Bronchial epithelial cell (primary cell): ENCODE data around the gene GLI3. TPM values are rescaled to one million over a fixed set of nuclear protein-coding genes. Genes with fewer than 3 reads are reported as not detected.

Experiments used
- DNase-seq: peaks from one replicate; pipeline ENCODE4 v3.0.0-alpha.2; 2010; ENCODE audit warnings: low read depth
- FAIRE-seq: peaks from 2 replicates; lab custom pipeline; 2011; peaks lifted over from hg19 to GRCh38; lab: Jason Lieb, UNC
- H3K27me3 ChIP-seq: 2 replicates; pipeline ENCODE4 v1.5.1; 2011; ENCODE audit warnings: low read length; ENCODE audit not compliant: control insufficient read depth, insufficient read depth
- H3K36me3 ChIP-seq: 2 replicates; pipeline ENCODE4 v1.5.1; 2011; ENCODE audit warnings: low read length; ENCODE audit not compliant: control insufficient read depth, insufficient read depth
- H3K4me3 ChIP-seq: 2 replicates; pipeline ENCODE4 v1.5.1; 2011; ENCODE audit warnings: mild to moderate bottlenecking, low read depth, low read length, control low read depth
- total RNA-seq: library from RNA; depleted of rRNA; stranded (reverse); fragments of >200 nt; gene quantifications from 2 replicates; pipeline ENCODE4 v1.2.1, GENCODE V29; 2014
- TF ChIP-seq, protein P1 (sequence below): IDR thresholded peaks from 2 replicates; pipeline ENCODE4 v1.5.1; 2011; ENCODE audit warnings: mild to moderate bottlenecking, moderate library complexity, low read length, control low read depth, inconsistent platforms; ENCODE audit not compliant: insufficient read depth, severe bottlenecking

The GLI3 gene
- total RNA-seq, 1 donor from 2014 or later, result 1.3 TPM

GRCh38 chr7:42224391-42225003 is 12.5 kb downstream of the GLI3 start:
- no peak overlapping the region for H3K4me3 ChIP-seq
- DNase-seq (no peak), FAIRE-seq (no peak)
- TF ChIP-seq, protein P1, sequence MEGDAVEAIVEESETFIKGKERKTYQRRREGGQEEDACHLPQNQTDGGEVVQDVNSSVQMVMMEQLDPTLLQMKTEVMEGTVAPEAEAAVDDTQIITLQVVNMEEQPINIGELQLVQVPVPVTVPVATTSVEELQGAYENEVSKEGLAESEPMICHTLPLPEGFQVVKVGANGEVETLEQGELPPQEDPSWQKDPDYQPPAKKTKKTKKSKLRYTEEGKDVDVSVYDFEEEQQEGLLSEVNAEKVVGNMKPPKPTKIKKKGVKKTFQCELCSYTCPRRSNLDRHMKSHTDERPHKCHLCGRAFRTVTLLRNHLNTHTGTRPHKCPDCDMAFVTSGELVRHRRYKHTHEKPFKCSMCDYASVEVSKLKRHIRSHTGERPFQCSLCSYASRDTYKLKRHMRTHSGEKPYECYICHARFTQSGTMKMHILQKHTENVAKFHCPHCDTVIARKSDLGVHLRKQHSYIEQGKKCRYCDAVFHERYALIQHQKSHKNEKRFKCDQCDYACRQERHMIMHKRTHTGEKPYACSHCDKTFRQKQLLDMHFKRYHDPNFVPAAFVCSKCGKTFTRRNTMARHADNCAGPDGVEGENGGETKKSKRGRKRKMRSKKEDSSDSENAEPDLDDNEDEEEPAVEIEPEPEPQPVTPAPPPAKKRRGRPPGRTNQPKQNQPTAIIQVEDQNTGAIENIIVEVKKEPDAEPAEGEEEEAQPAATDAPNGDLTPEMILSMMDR, result no peak
- no peaks in the 10 kb centered on the region for H3K36me3 ChIP-seq
- no peaks in the 10 kb centered on the region for H3K27me3 ChIP-seq

DNA sequence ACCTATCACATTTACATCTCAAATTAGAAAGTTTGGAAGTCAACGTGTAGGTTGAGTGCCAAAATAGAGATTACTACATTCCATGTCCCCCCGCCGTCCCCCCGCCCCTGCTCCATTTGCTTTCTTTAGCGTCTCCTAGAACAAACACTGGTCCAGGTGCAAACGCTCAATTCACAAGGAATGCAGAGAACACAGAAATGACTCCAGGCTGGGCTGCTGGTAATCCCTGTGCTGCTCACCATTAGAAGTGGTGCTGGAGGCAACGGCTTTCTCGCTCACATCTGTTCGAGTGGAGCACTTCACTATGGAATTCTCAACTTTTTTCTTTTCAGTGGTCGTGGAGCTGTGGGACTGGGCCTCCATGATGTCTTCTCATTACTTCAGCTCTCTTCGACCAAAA is 14.1 kb downstream of the GLI3 start:
- H3K36me3 ChIP-seq, result no peaks in the 10 kb centered on the region
- no peak overlapping the region for H3K4me3 ChIP-seq
- FAIRE-seq (no peak), DNase-seq (no peak)
- TF ChIP-seq, protein P1, result no peak
- no peaks in the 10 kb centered on the region for H3K27me3 ChIP-seq

GRCh38 chr7:42222125-42222524 is 14.9 kb downstream of the GLI3 start:
- TF ChIP-seq, protein P1, result no peak
- no peaks in the 10 kb centered on the region for H3K27me3 ChIP-seq
- FAIRE-seq (no peak), DNase-seq (peak; percentile 58)
- no peak overlapping the region for H3K4me3 ChIP-seq
- H3K36me3 ChIP-seq, result no peaks in the 10 kb centered on the region

DNA sequence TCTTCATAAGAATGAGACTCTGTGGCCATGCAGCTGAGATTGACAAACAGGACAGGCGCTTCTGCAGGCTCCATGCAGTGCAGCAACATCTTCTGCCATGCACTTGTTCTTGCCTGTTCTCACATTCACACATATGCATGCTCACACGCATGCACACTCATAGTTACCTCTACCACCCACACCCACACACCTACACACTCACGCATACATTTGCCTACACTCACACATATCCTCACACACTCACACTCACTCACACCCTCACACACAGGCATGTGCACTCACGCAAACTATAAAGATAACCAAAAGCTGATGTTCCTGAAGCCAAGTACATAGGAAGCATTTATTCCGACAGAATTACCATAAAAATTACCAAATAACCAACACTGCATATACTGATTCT is 15.7 kb downstream of the GLI3 start:
- FAIRE-seq (no peak), DNase-seq (no peak)
- Histone ChIP-seq H3K27me3 (no peaks in the 10 kb centered on the region), H3K4me3 (no peak overlapping the region), H3K36me3 (no peaks in the 10 kb centered on the region)
- TF ChIP-seq, protein P1, result no peak

DNA sequence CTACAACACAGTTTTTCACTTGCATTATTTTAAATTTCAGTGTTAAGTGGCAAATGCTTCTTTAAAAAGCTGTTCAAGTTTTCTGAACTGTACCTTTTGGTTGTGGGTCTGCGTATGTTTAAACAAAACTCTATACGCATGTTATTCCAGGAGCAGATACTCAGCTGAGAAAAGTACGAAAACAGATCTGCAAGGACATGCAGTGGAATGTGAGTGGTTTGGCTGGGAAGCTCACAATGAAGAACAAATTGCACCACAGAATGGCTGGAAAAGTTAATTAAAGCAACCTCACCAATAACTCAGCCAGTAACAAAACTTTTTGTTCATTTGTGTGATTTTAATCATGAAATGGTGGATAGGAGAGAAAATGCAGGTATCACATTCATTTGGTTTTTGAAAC is 17.6 kb downstream of the GLI3 start:
- H3K4me3 ChIP-seq, result no peak overlapping the region
- H3K27me3 ChIP-seq, result no peaks in the 10 kb centered on the region
- H3K36me3 ChIP-seq, result no peaks in the 10 kb centered on the region
- FAIRE-seq (peak; percentile 68), DNase-seq (peak; percentile 89)
- TF ChIP-seq, protein P1, result no peak

DNA sequence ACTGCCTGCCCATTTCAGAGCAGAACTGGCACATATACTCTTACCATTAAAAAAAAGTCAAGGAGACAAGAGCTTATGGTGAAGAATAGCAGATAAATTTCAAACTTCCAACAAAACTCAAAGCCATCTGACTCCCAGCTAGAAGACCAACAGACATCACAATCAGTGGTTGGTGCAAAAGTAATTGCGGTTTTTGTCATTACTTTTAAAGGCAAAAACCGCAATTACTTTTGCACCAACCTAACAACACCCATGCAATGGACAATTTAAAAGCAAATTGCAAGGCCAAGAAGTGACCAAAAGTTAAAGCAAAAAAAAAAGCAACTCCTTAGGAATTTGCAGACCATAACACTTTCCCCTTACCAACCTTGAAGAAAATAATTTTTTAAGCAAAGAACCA is 18.8 kb downstream of the GLI3 start:
- no peak for DNase-seq
- TF ChIP-seq, protein P1, result no peak

More for the DNA sequence above, 18.8 kb downstream of the GLI3 start:
- no peak for FAIRE-seq
- no peaks in the 10 kb centered on the region for H3K27me3 ChIP-seq
- no peaks in the 10 kb centered on the region for H3K36me3 ChIP-seq
- H3K4me3 ChIP-seq, result no peak overlapping the region
